ENCODE data around the gene WBP2NL. TPM values are rescaled to one million over a fixed set of nuclear protein-coding genes. Genes with fewer than 3 reads are reported as not detected.

WBP2NL gene
- total and polyA plus RNA-seq, 2 of the 8 experiments (the other 6 are each of a cell fraction or from before 2014, with no cell fraction given), result not detected

- H2BK120ac ChIP-seq (replicated peaks; ENCODE audit: low read depth, low read length), result no peak overlapping the region
- H2BK15ac ChIP-seq (ENCODE audit: low read length), result peak overlapping the region; percentile 2; the same call in 1 of the 2 replicates
- no peaks in the 10 kb centered on the region for H3K9me3 ChIP-seq (ENCODE audit: insufficient read depth in 2 of 2, low read depth in 1 of 2, low read length in 1 of 2)
- no peak overlapping the region for H4K5ac ChIP-seq (ENCODE audit: insufficient read length, low read depth, low read length)
- H3K14ac ChIP-seq (ENCODE audit: insufficient read length), result no peak overlapping the region
- H3K4ac ChIP-seq (replicated peaks; ENCODE audit: insufficient read length, low read depth, low read length), result no peak overlapping the region
- H3K23ac ChIP-seq (ENCODE audit: insufficient read length), result no peak overlapping the region
- DNase-seq (ENCODE audit: low read depth in 1 of 2, low spot score in 2 of 2) (no peak), FAIRE-seq (no peak)
- peaks cover 0 to 9% (median 4%) of the 10 kb centered on the region in 4 experiments; a peak in 2 of 7 replicates for H3K27me3 ChIP-seq (replicated peaks in 1 of 4; ENCODE audit: control insufficient read depth in 3 of 4, extremely low read depth in 1 of 4, insufficient read depth in 3 of 4, low read length in 3 of 4)
- 0 out of 8 replicates have a peak, but pooled peaks cover 0 to 3% (median under 1%) of the 10 kb centered on the region in 4 experiments for H3K36me3 ChIP-seq (ENCODE audit: control insufficient read depth in 2 of 4, insufficient read depth in 4 of 4, low read length in 3 of 4)
- ChIA-PET POLR2A (ENCODE audit: partially characterized antibody) (interaction anchor here (1.0 to 8.9 kb wide), 5 partner anchors 9 to 28 kb away, joined by 3 to 94 read pairs (median 5); partner anchors contain the start of gene NDUFA6), CTCF (ENCODE audit: partially characterized antibody) (interaction anchor here (0.6 to 2.2 kb wide), 11 partner anchors 16 to 275 kb away, joined by 3 to 11 read pairs (median 3); partner anchors contain the start of genes CCDC134, NDUFA6 and TNFRSF13C)
- no peak overlapping the region for H2AFZ ChIP-seq (ENCODE audit: low read length)
- no peaks in the 10 kb centered on the region for H3K79me1 ChIP-seq (ENCODE audit: low read depth, low read length)
- H2BK12ac ChIP-seq (ENCODE audit: low read depth, low read length), result no peak overlapping the region
- H3K4me2 ChIP-seq (ENCODE audit: insufficient read depth in 1 of 2, low read depth in 2 of 2, low read length in 2 of 2), result peak overlapping the region; percentile 41 to 73; a peak in 2 of 4 replicates
- H4K8ac ChIP-seq (ENCODE audit: extremely low read depth, insufficient read depth, low read length), result no peak overlapping the region
- no peak overlapping the region for H2BK20ac ChIP-seq (ENCODE audit: low read length)
- H2AK5ac ChIP-seq (ENCODE audit: low read depth, low read length), result 0 out of 2 replicates have a peak overlapping the region, but pooled peaks have one; percentile 7
- H3K9ac ChIP-seq (replicated peaks in 1 of 4; ENCODE audit: extremely low read depth in 1 of 4, low read depth in 3 of 4, low read length in 3 of 4), result no peak overlapping the region; a peak in 1 of 7 replicates
- no peaks in the 10 kb centered on the region for H4K20me1 ChIP-seq (replicated peaks in 1 of 2; ENCODE audit: control insufficient read depth in 1 of 2, insufficient read depth in 2 of 2, low read length in 2 of 2)
- peaks cover 5% of the 10 kb centered on the region for H3K23me2 ChIP-seq (ENCODE audit: low read depth, low read length)
- WGBS, 2 experiments (ENCODE audit: extremely low coverage in 1 of 2, insufficient coverage in 1 of 2, insufficient read length in 1 of 2, insufficient replicate concordance in 2 of 2, low coverage in 1 of 2, low lambda C conversion rate in 2 of 2, missing lambda C conversion rate in 1 of 2), result 91% methylated on average over 9 of the region's 9 CpGs; no CpG with 5 or more reads in 1 of the 2 experiments
- no peak overlapping the region for H2BK5ac ChIP-seq (ENCODE audit: low read depth, low read length)
- no peak overlapping the region for H4K91ac ChIP-seq (replicated peaks; ENCODE audit: insufficient read length, low read length)
- peaks cover 2 to 18% (median 12%) of the 10 kb centered on the region in 4 experiments for H3K4me1 ChIP-seq (replicated peaks in 1 of 4; ENCODE audit: control insufficient read depth in 3 of 4, insufficient read depth in 4 of 4, low read length in 3 of 4)
- H3K56ac ChIP-seq (replicated peaks; ENCODE audit: insufficient read length, low read depth, low read length), result no peak overlapping the region
- no peak overlapping the region for H3K27ac ChIP-seq (ENCODE audit: low read depth, low read length)
- no peak overlapping the region for H3K18ac ChIP-seq (ENCODE audit: extremely low read depth, low read length)
- H3K79me2 ChIP-seq (ENCODE audit: control insufficient read depth in 1 of 2, insufficient read depth in 2 of 2, low read length in 2 of 2), result peaks cover 0 to under 1% of the 10 kb centered on the region in 2 experiments; a peak in 1 of 4 replicates
- peak overlapping the region in 3 of 4 experiments; percentile 45 to 60 (median 46); a peak in 6 of 8 replicates for H3K4me3 ChIP-seq (ENCODE audit: extremely low read depth in 1 of 4, insufficient read depth in 2 of 4, low read depth in 3 of 4, low read length in 4 of 4)
- TF ChIP-seq ATF3 (IDR thresholded peaks at IDR 0.05; ENCODE audit: insufficient read depth, low read depth, low read length), result no peak
- no peak for TF ChIP-seq SAP30 (IDR thresholded peaks at IDR 0.05; ENCODE audit: insufficient read depth, insufficient replicate concordance, low read length)
- no peak for TF ChIP-seq FOSL1 (IDR thresholded peaks at IDR 0.05; ENCODE audit: insufficient read depth, low read depth, low read length)
- TF ChIP-seq PHF8 (conservative IDR thresholded peaks at IDR 0.05; ENCODE audit: low read depth, low read length), result no peak
- no peak for TF ChIP-seq SP1 (IDR thresholded peaks at IDR 0.05; ENCODE audit: low read depth, low read length)
- no peak for TF ChIP-seq TBP (IDR thresholded peaks at IDR 0.05; ENCODE audit: low read depth, low read length)
- no peak for TF ChIP-seq RXRA (IDR thresholded peaks at IDR 0.05; ENCODE audit: insufficient read depth, low read depth, low read length)
- no peak for TF ChIP-seq SIRT6 (IDR thresholded peaks at IDR 0.05; ENCODE audit: low read length)
- no peak for TF ChIP-seq CTBP2 (IDR thresholded peaks at IDR 0.05; ENCODE audit: borderline replicate concordance, insufficient read depth, insufficient read length, low read length)
- no peak for TF ChIP-seq SP4 (IDR thresholded peaks at IDR 0.05; ENCODE audit: low read length)
Measured at GRCh38 chr22:42074846-42075676, 76.5 kb downstream of the WBP2NL start.

Measured in H1 (cell line).